DND-41 (cell line): ENCODE measurements around the gene SFSWAP.

Source experiments
- CTCF ChIP-seq: IDR thresholded peaks from 2 replicates; pipeline ENCODE4 v1.5.1; 2012; ENCODE audit warnings: borderline replicate concordance, low read length, moderate library complexity, mild to moderate bottlenecking; ENCODE audit not compliant: poor library complexity, severe bottlenecking; ENCODE audit errors: extremely low read depth
- EZH2 ChIP-seq: IDR thresholded peaks from 3 replicates; pipeline ENCODE4 v1.6.1; 2012; ENCODE audit warnings: borderline replicate concordance, low read depth, mild to moderate bottlenecking, moderate library complexity, low read length, inconsistent platforms; ENCODE audit not compliant: severe bottlenecking

DNA sequence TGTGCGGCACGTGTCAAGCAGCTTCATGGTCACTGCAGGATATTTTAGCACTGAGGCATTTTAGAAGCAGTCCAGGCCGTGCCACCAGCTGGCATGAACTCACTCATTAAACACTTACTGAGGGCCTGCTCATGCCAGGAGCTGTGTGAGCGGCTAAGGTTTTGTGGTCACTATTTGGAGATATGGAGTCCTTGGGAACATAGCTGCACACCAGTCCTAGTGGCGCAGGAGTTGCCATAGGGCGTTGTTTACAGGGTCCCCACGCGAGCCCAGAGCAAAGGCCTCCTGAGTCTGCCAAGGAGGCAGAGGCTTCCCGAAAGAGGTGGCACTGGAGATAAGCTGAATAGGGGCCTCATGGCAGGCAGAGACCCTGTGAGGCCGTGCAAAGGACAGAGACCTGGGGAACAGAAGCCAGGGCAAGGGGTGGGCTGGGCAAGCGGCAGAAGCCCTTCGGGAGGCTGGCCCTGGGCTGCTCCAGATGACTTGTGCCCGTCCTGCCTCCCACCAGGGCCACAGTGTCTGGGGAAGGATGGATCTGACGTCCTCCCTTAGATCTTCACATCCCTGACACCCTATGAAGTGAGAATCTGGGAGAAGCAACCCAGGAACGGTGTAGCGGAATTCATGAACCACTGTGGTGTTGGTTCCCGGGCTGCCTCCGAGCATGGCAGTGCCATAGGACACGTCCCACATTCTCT lies 38.9 kb downstream of the SFSWAP start:
- TF ChIP-seq CTCF: no peak
- no peak for TF ChIP-seq EZH2
